Ishikawa (cell line): ENCODE data around the gene PCMT1.

Experiments used
- CEBPB ChIP-seq: IDR thresholded peaks from 2 replicates; pipeline ENCODE4 v1.6.1; 2012
- CREB1 ChIP-seq: IDR thresholded peaks from 2 replicates; pipeline ENCODE4 v1.6.1; 2012; ENCODE audit warnings: low read depth
- EGR1 ChIP-seq: IDR thresholded peaks from 2 replicates; pipeline ENCODE4 v1.6.1; 2012
- EP300 ChIP-seq: IDR thresholded peaks from 2 replicates; pipeline ENCODE4 v1.6.1; 2012; ENCODE audit warnings: borderline replicate concordance
- FOXM1 ChIP-seq: IDR thresholded peaks from 2 replicates; pipeline ENCODE4 v1.6.1; 2012; ENCODE audit warnings: low read depth, borderline replicate concordance
- MAX ChIP-seq: IDR thresholded peaks from 2 replicates; pipeline ENCODE4 v1.6.1; 2012
- NFIC ChIP-seq: IDR thresholded peaks from 2 replicates; pipeline ENCODE4 v1.6.1; 2012
- RAD21 ChIP-seq: IDR thresholded peaks from 2 replicates; pipeline ENCODE4 v1.6.1; 2012; ENCODE audit warnings: low read depth
- TAF1 ChIP-seq: IDR thresholded peaks from 2 replicates; pipeline ENCODE4 v1.6.1; 2012; ENCODE audit warnings: low read depth, mild to moderate bottlenecking
- TCF12 ChIP-seq: IDR thresholded peaks from 2 replicates; pipeline ENCODE4 v1.6.1; 2012; ENCODE audit warnings: low read depth
- TEAD4 ChIP-seq: IDR thresholded peaks from 2 replicates; pipeline ENCODE4 v1.6.1; 2012
- YY1 ChIP-seq: IDR thresholded peaks from 2 replicates; pipeline ENCODE4 v1.6.1; 2012; ENCODE audit warnings: low read depth
- ZBTB7A ChIP-seq: IDR thresholded peaks from 2 replicates; pipeline ENCODE4 v1.6.1; 2012; ENCODE audit warnings: low read depth
- TF ChIP-seq, protein P1 (sequence below): IDR thresholded peaks from 2 replicates; pipeline ENCODE4 v1.6.1; 2012
- TF ChIP-seq, protein P2 (sequence below): IDR thresholded peaks from 2 replicates; pipeline ENCODE4 v1.6.1; 2012; ENCODE audit warnings: low read depth, mild to moderate bottlenecking

The PCMT1 gene

DNA sequence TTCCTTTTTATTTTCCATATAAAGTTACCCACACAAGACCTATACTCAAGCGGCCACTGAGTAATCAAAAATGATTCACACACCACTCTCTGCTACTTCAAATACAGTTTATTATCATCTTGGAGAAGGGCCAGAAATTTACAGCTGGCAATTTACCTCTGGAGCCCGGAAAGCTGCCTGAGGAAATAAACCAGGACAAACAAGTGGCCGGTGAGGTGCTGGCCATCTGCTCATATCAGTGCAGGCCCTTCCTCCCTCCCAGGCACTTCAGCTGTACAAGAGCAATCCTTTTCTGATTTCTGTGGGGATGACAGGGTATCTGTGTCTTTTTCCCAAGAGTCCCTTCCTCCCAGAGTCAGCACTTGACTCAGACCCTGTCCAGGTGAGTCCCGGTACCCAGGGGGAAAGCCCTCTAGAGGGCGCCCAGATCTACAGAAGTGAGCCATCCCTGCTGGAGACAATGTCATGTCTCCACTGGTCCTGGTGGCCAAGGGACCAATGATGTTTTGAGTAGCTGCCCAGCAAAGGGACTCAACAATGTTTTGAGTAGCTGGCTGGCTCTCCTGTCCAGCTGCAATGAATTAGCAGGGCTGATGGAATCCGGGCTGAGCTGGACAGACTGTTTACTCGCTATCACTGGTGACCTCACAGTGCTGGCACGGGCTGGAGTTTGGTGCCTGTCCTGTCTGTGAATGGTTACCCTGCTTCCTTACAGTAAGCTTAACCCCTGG lies 91.0 kb downstream of the PCMT1 start:
- TF ChIP-seq RAD21, result peak; percentile 89
- TF ChIP-seq TEAD4, result no peak
- TF ChIP-seq, protein P1, sequence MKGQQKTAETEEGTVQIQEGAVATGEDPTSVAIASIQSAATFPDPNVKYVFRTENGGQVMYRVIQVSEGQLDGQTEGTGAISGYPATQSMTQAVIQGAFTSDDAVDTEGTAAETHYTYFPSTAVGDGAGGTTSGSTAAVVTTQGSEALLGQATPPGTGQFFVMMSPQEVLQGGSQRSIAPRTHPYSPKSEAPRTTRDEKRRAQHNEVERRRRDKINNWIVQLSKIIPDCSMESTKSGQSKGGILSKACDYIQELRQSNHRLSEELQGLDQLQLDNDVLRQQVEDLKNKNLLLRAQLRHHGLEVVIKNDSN, result no peak

- TF ChIP-seq MAX (no peak), TAF1 (no peak), CREB1 (no peak), YY1 (no peak), RAD21 (no peak), CEBPB (no peak), FOXM1 (no peak), NFIC (no peak)
- TF ChIP-seq, protein P2, sequence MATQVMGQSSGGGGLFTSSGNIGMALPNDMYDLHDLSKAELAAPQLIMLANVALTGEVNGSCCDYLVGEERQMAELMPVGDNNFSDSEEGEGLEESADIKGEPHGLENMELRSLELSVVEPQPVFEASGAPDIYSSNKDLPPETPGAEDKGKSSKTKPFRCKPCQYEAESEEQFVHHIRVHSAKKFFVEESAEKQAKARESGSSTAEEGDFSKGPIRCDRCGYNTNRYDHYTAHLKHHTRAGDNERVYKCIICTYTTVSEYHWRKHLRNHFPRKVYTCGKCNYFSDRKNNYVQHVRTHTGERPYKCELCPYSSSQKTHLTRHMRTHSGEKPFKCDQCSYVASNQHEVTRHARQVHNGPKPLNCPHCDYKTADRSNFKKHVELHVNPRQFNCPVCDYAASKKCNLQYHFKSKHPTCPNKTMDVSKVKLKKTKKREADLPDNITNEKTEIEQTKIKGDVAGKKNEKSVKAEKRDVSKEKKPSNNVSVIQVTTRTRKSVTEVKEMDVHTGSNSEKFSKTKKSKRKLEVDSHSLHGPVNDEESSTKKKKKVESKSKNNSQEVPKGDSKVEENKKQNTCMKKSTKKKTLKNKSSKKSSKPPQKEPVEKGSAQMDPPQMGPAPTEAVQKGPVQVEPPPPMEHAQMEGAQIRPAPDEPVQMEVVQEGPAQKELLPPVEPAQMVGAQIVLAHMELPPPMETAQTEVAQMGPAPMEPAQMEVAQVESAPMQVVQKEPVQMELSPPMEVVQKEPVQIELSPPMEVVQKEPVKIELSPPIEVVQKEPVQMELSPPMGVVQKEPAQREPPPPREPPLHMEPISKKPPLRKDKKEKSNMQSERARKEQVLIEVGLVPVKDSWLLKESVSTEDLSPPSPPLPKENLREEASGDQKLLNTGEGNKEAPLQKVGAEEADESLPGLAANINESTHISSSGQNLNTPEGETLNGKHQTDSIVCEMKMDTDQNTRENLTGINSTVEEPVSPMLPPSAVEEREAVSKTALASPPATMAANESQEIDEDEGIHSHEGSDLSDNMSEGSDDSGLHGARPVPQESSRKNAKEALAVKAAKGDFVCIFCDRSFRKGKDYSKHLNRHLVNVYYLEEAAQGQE, result no peak
- TF ChIP-seq, protein P1, result no peak
Measured at GRCh38 chr6:149842331-149842730, 92.8 kb downstream of the PCMT1 start.

DNA sequence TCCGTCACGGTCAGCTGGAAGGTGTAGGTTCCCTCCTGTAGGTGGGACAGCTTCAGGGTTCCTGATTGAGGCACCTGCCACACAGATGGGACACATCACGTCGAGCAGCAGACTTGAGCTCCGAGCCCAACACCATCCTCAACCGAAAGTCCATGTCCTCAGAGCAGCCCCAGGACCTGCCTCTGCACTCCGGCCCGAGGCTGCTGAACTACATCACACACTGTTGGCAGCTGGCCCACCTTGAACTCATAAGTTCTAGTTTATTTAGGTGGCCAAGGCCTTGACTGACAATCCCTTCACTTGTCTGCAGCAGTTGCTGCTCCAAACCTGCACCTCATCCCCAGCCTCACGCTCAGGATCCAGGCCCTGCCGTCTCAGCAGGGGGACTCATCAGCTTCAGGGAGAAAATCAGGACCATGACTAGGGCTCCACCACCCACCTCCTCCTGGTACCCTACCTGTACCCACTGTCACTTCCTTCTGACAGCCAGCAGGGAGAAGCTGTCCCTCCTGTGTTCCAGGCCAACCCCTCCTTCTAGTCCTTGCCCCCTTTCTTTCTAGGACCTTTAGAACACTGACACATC lies 93.6 kb downstream of the PCMT1 start:
- no peak for TF ChIP-seq ZBTB7A
- TF ChIP-seq TEAD4, result no peak
- no peak for TF ChIP-seq NFIC
- no peak for TF ChIP-seq TAF1
- TF ChIP-seq CREB1, result no peak
- TF ChIP-seq, protein P1, result no peak
- no peak for TF ChIP-seq MAX
- TF ChIP-seq YY1, result no peak
- TF ChIP-seq, protein P2, result no peak
- no peak for TF ChIP-seq TCF12
- no peak for TF ChIP-seq FOXM1
- TF ChIP-seq RAD21, result no peak
- TF ChIP-seq CEBPB, result no peak
- TF ChIP-seq EP300, result no peak

- TF ChIP-seq EGR1, result peak; percentile 44
- TF ChIP-seq TEAD4, result 0 out of 2 replicates have a peak, but pooled peaks have one; percentile 11
- TF ChIP-seq NFIC, result peak; percentile 40; the same call in 1 of the 2 replicates
Measured at GRCh38 chr6:149844036-149844435, 94.5 kb downstream of the PCMT1 start.

- TF ChIP-seq TCF12 (no peak), YY1 (no peak), CEBPB (no peak), TEAD4 (no peak), CREB1 (no peak), RAD21 (no peak), NFIC (no peak)
- TF ChIP-seq, protein P2, result no peak
- TF ChIP-seq, protein P1, result no peak
Measured at GRCh38 chr6:149844480-149844879, 94.9 kb downstream of the PCMT1 start.
